SK-N-SH (cell line): ENCODE measurements around the gene LST1.

Experiments
- CHD2 ChIP-seq: fragments of 150-350 bp; IDR thresholded peaks from 2 replicates; pipeline ENCODE4 v1.6.1; 2018; ENCODE audit warnings: low read length; ENCODE audit not compliant: partially characterized antibody
- CTCF ChIP-seq: fragments of 200-600 bp; sonication (generic); IDR thresholded peaks from 2 replicates; pipeline ENCODE4 v1.6.1; 2017; ENCODE audit warnings: antibody characterized with exemption, mild to moderate bottlenecking, moderate library complexity

DNA sequence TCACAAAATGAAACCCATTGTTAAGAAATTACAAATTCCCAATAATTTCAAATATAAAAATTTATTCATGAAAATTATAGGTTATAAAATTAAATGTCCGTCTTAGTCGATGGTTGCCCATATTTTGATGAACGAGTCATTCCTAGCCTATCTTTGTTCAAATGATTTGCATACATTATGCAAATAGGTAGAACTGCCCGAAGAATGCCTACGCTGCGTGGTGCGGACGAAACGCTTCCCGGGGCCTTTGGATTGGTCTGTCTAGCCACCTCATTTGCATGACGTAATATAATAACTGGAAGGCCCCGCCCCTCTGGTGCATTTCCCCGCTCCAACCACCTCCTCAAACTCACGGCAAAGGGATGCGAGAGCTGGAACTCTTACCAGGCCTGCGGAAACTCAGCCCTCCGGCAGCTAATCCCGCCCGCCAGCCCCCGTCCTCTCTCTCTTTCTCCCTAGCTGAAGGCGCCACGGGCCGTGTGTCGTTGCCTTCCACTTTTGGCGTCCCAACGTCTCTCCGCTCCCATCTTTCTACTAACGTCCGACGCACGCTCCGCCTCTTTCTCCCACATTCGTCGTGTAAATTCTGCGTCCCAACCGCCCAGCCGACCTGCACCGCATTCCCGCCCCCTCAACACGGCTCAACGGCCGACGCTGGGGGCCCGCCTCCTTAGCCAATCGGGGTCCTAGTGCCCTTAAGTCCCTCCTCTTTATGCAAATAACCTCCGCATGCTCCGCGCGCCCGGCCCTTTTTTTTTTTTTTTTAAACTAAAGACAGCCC is 33.9 kb downstream of the LST1 start:
- TF ChIP-seq CTCF, result no peak
- peak; percentile 26 for TF ChIP-seq CHD2
